ENCODE results near the gene HECTD1.
"Not testable (repeated sequence)": the region's sequence is repeated elsewhere in the genome, so short reads cannot be mapped to it uniquely, and the experiment has no call there.

Gene HECTD1

GRCh38 chr14:31207755-31208545 lies at the start of gene HECTD1:
Gene HECTD1 (minus strand): TSS chr14:31207793. CDS start chr14:31205936, 1,857 bp downstream.
- H3K36me3 ChIP-seq (ENCODE audit: low read depth): peaks cover 26% of the 10 kb centered on the region
- DNase-seq (ENCODE audit: low spot score) (peak; percentile 84), ATAC-seq (ENCODE audit: low read depth) (peak; percentile 72)
- H3K9me3 ChIP-seq (ENCODE audit: severe bottlenecking): no peaks in the 10 kb centered on the region
- H3K4me1 ChIP-seq (ENCODE audit: insufficient read depth, poor library complexity, severe bottlenecking): peaks cover 14% of the 10 kb centered on the region
- peak within 1 kb of the TSS; percentile 90 for H3K4me3 ChIP-seq (ENCODE audit: severe bottlenecking)
- peak within 1 kb of the TSS; percentile 82 for H3K27ac ChIP-seq (ENCODE audit: poor library complexity, severe bottlenecking)
- H3K27me3 ChIP-seq (ENCODE audit: insufficient read depth, poor library complexity, severe bottlenecking): no peaks in the 10 kb centered on the region
- peak; percentile 99 for TF ChIP-seq CTCF (IDR thresholded peaks at IDR 0.05; ENCODE audit: poor library complexity, severe bottlenecking)

GRCh38 chr14:31257244-31257553 lies 49.6 kb upstream of the HECTD1 start:
- no peak for TF ChIP-seq CTCF (IDR thresholded peaks at IDR 0.05; ENCODE audit: poor library complexity, severe bottlenecking)
- no peak for ATAC-seq (ENCODE audit: low read depth)
- Histone ChIP-seq H3K27ac (ENCODE audit: poor library complexity, severe bottlenecking) (no peak overlapping the region), H3K27me3 (ENCODE audit: insufficient read depth, poor library complexity, severe bottlenecking) (no peaks in the 10 kb centered on the region), H3K4me3 (ENCODE audit: severe bottlenecking) (no peak overlapping the region), H3K4me1 (ENCODE audit: insufficient read depth, poor library complexity, severe bottlenecking) (peaks cover 5% of the 10 kb centered on the region), H3K36me3 (ENCODE audit: low read depth) (no peaks in the 10 kb centered on the region), H3K9me3 (ENCODE audit: severe bottlenecking) (no peaks in the 10 kb centered on the region)
- no peak for DNase-seq (ENCODE audit: low spot score)

GRCh38 chr14:31256534-31257243 lies 49.1 kb upstream of the HECTD1 start:
- Histone ChIP-seq H3K36me3 (ENCODE audit: low read depth) (no peaks in the 10 kb centered on the region), H3K9me3 (ENCODE audit: severe bottlenecking) (no peaks in the 10 kb centered on the region), H3K27ac (ENCODE audit: poor library complexity, severe bottlenecking) (no peak overlapping the region), H3K4me1 (ENCODE audit: insufficient read depth, poor library complexity, severe bottlenecking) (peaks cover under 1% of the 10 kb centered on the region), H3K27me3 (ENCODE audit: insufficient read depth, poor library complexity, severe bottlenecking) (no peaks in the 10 kb centered on the region), H3K4me3 (ENCODE audit: severe bottlenecking) (no peak overlapping the region)
- DNase-seq (ENCODE audit: low spot score) (no peak), ATAC-seq (ENCODE audit: low read depth) (no peak)
- TF ChIP-seq CTCF (IDR thresholded peaks at IDR 0.05; ENCODE audit: poor library complexity, severe bottlenecking): no peak

GRCh38 chr14:31255918-31256317 lies 48.3 kb upstream of the HECTD1 start:
- not testable (repeated sequence) for H3K27ac ChIP-seq (ENCODE audit: poor library complexity, severe bottlenecking); H3K9me3 ChIP-seq (ENCODE audit: severe bottlenecking); H3K27me3 ChIP-seq (ENCODE audit: insufficient read depth, poor library complexity, severe bottlenecking); DNase-seq (ENCODE audit: low spot score); H3K4me1 ChIP-seq (ENCODE audit: insufficient read depth, poor library complexity, severe bottlenecking); H3K4me3 ChIP-seq (ENCODE audit: severe bottlenecking); ATAC-seq (ENCODE audit: low read depth); H3K36me3 ChIP-seq (ENCODE audit: low read depth)

- DNase-seq (ENCODE audit: low spot score) (no peak), ATAC-seq (ENCODE audit: low read depth) (no peak)
- H3K27ac ChIP-seq (ENCODE audit: poor library complexity, severe bottlenecking): no peak overlapping the region
- H3K9me3 ChIP-seq (ENCODE audit: severe bottlenecking): no peaks in the 10 kb centered on the region
- H3K4me3 ChIP-seq (ENCODE audit: severe bottlenecking): no peak overlapping the region
- no peak for TF ChIP-seq CTCF (IDR thresholded peaks at IDR 0.05; ENCODE audit: poor library complexity, severe bottlenecking)
- no peaks in the 10 kb centered on the region for H3K27me3 ChIP-seq (ENCODE audit: insufficient read depth, poor library complexity, severe bottlenecking)
- H3K4me1 ChIP-seq (ENCODE audit: insufficient read depth, poor library complexity, severe bottlenecking): no peaks in the 10 kb centered on the region
- no peaks in the 10 kb centered on the region for H3K36me3 ChIP-seq (ENCODE audit: low read depth)
Measured at GRCh38 chr14:31255286-31255685, 47.7 kb upstream of the HECTD1 start.

All from RWPE2 (cell line).